ENCODE measurements around the gene CUL2.

DNA sequence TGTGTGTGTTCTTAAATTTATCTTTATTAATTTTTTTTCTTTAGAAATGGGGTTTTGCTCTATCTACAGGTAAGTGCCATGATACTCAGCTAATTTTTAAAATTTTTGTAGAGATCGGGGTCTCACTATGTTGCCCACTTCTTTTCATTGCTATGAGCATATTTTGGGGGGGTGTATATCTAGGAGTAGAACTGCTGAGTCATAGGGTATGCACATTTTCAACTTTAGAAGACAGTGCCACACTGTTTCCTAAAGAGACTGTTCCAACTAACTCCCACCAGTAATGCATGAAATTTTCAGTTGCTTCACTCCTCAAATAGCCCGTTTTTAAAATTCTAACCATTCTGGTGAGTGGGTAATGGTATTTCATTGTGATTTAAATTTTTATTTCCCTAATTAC is 108.3 kb downstream of the CUL2 start:
- TF ChIP-seq CTCF (IDR thresholded peaks at IDR 0.05) (no peak), POLR2A (IDR thresholded peaks at IDR 0.05) (no peak)
